ENCODE measurements around the gene SHLD2.

GRCh38 chr10:87101996-87102395 lies 7.0 kb downstream of the SHLD2 start:
- TF ChIP-seq CTCF (IDR thresholded peaks at IDR 0.05) = no peak
- TF ChIP-seq POLR2A (IDR thresholded peaks at IDR 0.05) = no peak
